Muscle of leg (tissue), 11 donors: ENCODE measurements around the gene QSOX2. TPM values are rescaled to one million over a fixed set of nuclear protein-coding genes. Genes with fewer than 3 reads are reported as not detected.
A peak's percentile ranks its signal among the peaks of the same experiment; 100 is the strongest.

Experiments used
- DNase-seq: peaks from one replicate; pipeline ENCODE4 v3.0.0; 2013
- H3K27ac ChIP-seq: one replicate; pipeline ENCODE4 v1.5.1; 2013; ENCODE audit warnings: mild to moderate bottlenecking, low read length, control low read depth
- H3K27me3 ChIP-seq: one replicate; pipeline ENCODE4 v1.6.1; 2013; ENCODE audit warnings: low read length; ENCODE audit not compliant: control insufficient read depth, insufficient read depth
- H3K36me3 ChIP-seq: one replicate; pipeline ENCODE4 v1.6.1; 2013; ENCODE audit warnings: low read length; ENCODE audit not compliant: control insufficient read depth, insufficient read depth
- H3K4me1 ChIP-seq: one replicate; pipeline ENCODE4 v1.6.1; 2013; ENCODE audit warnings: low read length; ENCODE audit not compliant: control insufficient read depth, insufficient read depth
- H3K4me3 ChIP-seq: one replicate; pipeline ENCODE4 v1.5.1; 2013; ENCODE audit warnings: low read length, control low read depth
- H3K9me3 ChIP-seq: replicated peaks from 2 replicates; pipeline ENCODE4 v1.6.1; 2013; ENCODE audit warnings: low read depth, low read length; ENCODE audit not compliant: control insufficient read depth
- WGBS: methylation state at CpG from one replicate; pipeline ENCODE4 v1.1.5; 2013; ENCODE audit warnings: missing lambda C conversion rate; ENCODE audit not compliant: insufficient coverage; 5-methylcytosine and 5-hydroxymethylcytosine counted together
- polyA plus RNA-seq, 8 donors: library from polyadenylated mRNA; unstranded; fragments of 120-200 nt; gene quantifications; one replicate each; pipeline versions ENCODE4 v1.2.1 to v1.2.3, GENCODE V29; 2013; ENCODE audit warnings: inconsistent platforms in 1 of 8, low replicate concordance in 1 of 8; ENCODE audit not compliant: insufficient read length in 8 of 8, insufficient read depth in 1 of 8
- total RNA-seq: library from RNA; stranded (reverse); fragments of 120-200 nt; gene quantifications from one replicate; pipeline ENCODE4 v1.2.4, GENCODE V29; 2013

QSOX2 gene
- total and polyA plus RNA-seq, 9 donors, result 4.1 to 11.8 (median 8.5) TPM

DNA sequence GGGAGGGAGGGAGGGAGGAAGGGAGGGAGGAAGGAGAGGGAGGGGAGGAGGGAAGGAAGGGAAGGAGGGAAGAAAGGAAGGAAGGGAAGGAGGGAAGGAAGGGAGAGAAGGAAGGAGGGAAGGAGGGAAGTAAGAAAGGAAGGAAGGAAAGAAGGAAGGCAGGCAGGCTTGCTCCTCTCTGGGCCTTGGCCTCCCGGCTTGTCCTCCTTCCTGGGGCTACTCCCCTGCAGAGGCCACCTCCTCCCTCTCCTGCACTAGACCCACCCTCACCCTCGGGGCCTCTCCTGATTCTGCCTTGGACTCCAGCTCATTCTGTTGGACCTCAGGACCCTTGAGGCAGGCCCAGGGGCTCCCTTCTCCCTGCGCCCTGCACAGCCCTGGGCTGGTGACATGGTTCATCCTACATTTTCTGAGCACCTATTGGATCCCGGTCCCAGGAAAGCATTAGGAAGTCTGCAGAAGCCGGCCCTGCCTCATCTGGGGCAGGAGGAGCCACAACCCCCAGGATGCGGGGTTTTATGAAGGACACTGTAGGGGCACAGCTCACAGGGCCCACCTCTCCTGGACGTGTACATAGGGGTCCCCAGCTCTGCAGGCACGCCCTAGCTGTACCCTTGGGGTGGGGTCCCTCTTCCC is 63.7 kb downstream of the QSOX2 start:
- 54% methylated on average over 6 of the region's 8 CpGs for WGBS
- peaks cover 44% of the 10 kb centered on the region for H3K27me3 ChIP-seq
- no peak overlapping the region for H3K27ac ChIP-seq
- no peaks in the 10 kb centered on the region for H3K9me3 ChIP-seq
- no peak overlapping the region for H3K4me3 ChIP-seq
- no peaks in the 10 kb centered on the region for H3K4me1 ChIP-seq
- no peak for DNase-seq
- H3K36me3 ChIP-seq, result no peaks in the 10 kb centered on the region

DNA sequence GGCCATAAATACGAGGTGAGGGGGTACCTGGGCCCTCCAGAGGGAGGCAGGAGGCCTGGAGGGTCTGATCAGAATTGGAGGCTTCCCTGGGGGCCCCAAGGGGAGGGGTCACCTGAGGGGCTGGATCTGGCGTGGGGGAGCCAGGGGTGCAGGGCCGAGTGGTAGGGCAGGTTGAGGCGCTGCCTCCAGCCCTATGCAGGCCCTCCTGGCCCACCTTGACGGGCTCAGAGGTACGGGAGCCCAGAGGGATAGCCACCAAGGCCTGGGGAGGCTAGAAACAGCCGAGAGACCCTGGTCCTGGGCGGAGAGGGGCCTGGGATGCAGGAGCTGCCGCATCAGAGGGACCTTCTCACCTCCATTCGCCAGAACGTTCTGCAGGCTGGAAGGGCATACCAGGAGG is 65.0 kb downstream of the QSOX2 start:
- Histone ChIP-seq H3K27me3 (peaks cover 36% of the 10 kb centered on the region), H3K36me3 (no peaks in the 10 kb centered on the region), H3K27ac (no peak overlapping the region), H3K9me3 (no peaks in the 10 kb centered on the region), H3K4me3 (no peak overlapping the region), H3K4me1 (peaks cover 3% of the 10 kb centered on the region)
- DNase-seq, result no peak
- 54% methylated on average over 3 of the region's 11 CpGs for WGBS

DNA sequence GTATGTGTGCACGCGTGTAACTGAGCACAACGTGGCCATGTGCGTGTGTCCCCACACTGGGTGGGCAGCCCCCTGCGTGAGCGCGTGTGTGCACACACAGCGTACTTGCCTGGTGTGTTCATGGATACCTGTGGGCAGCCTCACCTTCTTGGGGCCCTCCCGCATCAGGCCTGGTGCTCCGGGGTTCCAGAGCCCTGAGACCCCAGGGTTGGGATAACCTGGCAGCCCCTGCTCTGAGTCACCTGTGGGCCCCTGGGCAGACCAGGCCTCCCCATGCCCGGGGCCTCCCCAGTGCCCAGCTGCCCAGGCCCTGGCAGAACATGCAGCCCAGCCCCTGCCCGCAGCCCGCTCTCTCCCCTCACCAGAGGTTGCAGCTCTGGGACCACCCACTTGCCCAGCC is 65.9 kb downstream of the QSOX2 start:
- Histone ChIP-seq H3K9me3 (no peaks in the 10 kb centered on the region), H3K4me3 (no peak overlapping the region), H3K36me3 (no peaks in the 10 kb centered on the region), H3K4me1 (peaks cover 10% of the 10 kb centered on the region), H3K27me3 (peaks cover 30% of the 10 kb centered on the region), H3K27ac (no peak overlapping the region)
- no peak for DNase-seq
- WGBS, result 90% methylated on average over 11 of the region's 13 CpGs

DNA sequence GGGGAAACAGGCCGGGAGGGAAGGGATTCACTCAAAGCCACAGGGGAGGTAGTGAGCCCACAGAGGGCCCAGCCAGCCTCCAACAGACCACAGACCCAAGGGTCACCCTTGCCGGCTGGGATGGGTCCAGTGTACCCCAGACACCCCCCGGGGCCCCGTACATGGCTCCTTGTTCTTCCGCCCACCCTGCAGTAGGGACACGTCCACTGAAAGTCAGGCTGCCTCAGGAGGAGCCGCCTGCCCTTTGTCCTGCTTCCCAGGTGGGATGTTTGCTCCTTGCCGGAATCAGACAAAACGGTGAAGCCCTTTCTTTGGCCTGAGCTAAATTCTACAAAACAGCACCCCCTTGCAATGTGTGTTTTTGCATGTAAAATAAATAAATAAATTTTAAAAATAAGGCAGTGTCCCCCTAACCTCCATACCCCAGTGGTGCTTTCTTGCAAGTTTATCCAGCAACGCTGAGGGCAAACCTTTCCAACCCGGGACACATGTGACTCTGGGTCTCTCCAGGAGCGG is 66.5 kb downstream of the QSOX2 start:
- peaks cover 30% of the 10 kb centered on the region for H3K27me3 ChIP-seq
- DNase-seq, result no peak
- H3K27ac ChIP-seq, result no peak overlapping the region
- 45% methylated on average over 8 of the region's 12 CpGs for WGBS
- H3K4me1 ChIP-seq, result peaks cover 10% of the 10 kb centered on the region
- no peaks in the 10 kb centered on the region for H3K36me3 ChIP-seq
- H3K9me3 ChIP-seq, result no peaks in the 10 kb centered on the region
- H3K4me3 ChIP-seq, result no peak overlapping the region

DNA sequence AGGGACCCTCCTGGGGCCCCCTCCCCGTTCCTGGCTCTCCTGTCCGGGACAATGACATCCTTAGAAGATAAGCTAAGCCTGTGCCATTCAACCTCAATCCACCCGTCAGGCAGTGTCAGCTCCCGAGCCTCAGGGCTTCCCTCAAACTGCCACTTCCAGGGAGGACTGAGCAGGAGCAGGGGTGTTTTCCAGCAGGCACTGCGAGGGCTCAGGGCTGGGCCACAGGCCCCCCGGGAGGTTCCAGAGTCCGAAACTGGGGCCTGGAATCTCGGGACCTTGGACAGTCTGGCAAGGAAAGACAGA is 66.9 kb downstream of the QSOX2 start:
- H3K36me3 ChIP-seq, result no peaks in the 10 kb centered on the region
- no peak for DNase-seq
- no peaks in the 10 kb centered on the region for H3K9me3 ChIP-seq
- WGBS, result 30% methylated on average over 8 of the region's 8 CpGs
- no peak overlapping the region for H3K4me3 ChIP-seq
- H3K4me1 ChIP-seq, result peaks cover 10% of the 10 kb centered on the region
- H3K27me3 ChIP-seq, result peaks cover 30% of the 10 kb centered on the region
- H3K27ac ChIP-seq, result no peak overlapping the region

DNA sequence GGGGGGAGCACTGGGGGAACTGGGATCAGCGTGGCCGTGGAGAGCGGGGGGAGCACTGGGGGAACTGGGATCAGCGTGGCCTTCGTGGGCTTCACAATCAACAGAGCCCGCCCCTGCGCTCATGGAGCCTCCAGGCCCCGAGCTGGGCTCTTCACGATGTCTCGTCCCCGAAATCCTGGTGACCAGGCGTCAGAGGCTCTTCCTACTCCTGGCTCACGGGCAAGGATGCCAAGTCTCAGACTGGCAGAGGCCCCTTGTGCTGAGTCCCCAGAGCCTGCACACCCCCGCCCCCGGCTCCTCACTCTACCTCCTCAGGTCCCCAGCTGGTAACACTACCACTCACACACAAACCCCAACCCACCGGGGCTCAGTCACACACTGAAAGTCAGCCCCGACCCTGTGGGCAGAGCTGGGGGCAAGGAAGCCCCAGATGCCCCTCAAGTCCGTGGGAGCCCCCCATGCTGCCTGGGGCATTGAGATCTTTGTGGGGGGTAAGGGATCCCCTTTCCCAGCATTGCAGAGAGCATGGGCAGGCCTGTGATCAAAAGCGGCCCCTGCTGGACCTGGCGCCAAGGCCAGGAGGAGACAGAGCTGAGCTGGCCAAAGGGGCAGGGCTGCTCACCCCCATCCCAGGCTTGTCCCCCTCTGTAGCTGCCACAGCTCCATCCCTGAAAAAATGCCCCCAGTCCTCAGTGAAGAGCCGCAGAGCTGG is 67.4 kb downstream of the QSOX2 start:
- peaks cover 25% of the 10 kb centered on the region for H3K27me3 ChIP-seq

DNA sequence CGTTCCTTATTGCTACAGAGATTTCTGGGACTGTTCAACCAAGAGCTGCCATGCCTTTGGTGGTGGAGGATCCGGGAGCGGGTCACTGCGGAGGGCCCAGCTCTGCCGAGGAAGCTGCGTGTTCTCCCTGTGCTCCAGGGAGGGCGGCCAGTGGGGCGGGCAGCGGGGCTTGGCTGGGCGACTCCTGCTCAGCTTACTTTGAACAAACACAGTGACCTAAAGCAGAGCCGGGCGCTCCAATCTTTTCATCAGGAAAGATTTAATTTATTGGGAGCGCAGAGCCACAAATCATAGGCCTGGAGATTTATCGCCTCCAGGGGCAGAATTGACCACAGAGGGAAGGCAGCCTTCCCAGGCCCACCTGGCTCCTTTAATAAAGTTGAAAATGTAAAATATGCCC is 68.4 kb downstream of the QSOX2 start:
- Histone ChIP-seq H3K4me3 (no peak overlapping the region), H3K27me3 (peaks cover 22% of the 10 kb centered on the region), H3K27ac (no peak overlapping the region), H3K4me1 (peaks cover 10% of the 10 kb centered on the region), H3K9me3 (no peaks in the 10 kb centered on the region), H3K36me3 (no peaks in the 10 kb centered on the region)
- whole genome bisulfite sequencing, result 55% methylated on average over 14 of the region's 14 CpGs
- no peak for DNase-seq

More for the DNA sequence above, 67.4 kb downstream of the QSOX2 start:
- Histone ChIP-seq H3K27ac (no peak overlapping the region), H3K9me3 (no peaks in the 10 kb centered on the region), H3K4me1 (peaks cover 10% of the 10 kb centered on the region), H3K36me3 (no peaks in the 10 kb centered on the region), H3K4me3 (no peak overlapping the region)
- no peak for DNase-seq
- WGBS, result 82% methylated on average over 19 of the region's 21 CpGs

DNA sequence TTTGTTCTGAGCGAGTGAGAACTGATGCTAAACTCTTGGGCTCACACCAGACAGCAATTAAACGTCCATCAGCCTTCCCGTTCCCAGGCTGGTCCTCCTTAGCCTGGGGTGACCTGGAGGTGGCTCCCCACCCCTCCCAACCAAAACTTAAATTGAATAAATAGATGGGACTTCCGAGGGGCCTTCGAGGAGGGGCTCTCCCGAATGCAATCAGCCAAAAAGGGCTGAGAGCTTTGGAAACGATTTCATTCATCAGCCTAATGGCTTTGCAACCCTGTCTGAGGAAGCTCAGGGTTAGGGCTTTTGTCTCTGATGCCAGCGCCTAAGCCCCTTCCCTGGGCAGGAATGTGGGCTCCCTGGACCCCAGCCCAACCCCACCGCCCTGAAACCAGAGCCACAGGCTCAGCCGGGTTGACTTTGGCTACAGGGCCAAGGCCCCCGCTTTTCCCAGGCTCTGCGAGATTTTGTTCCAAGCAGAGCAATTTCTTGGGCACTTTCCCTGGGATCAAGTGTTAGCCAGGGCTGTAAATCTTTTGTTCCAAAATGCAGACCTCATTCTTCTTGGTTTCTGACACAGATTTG is 69.9 kb downstream of the QSOX2 start:
- Histone ChIP-seq H3K9me3 (no peaks in the 10 kb centered on the region), H3K27ac (no peak overlapping the region), H3K4me1 (peaks cover 17% of the 10 kb centered on the region), H3K4me3 (no peak overlapping the region), H3K27me3 (peaks cover 26% of the 10 kb centered on the region), H3K36me3 (no peaks in the 10 kb centered on the region)
- DNase-seq, result peak; percentile 46
- 22% methylated on average over 9 of the region's 12 CpGs for WGBS

DNA sequence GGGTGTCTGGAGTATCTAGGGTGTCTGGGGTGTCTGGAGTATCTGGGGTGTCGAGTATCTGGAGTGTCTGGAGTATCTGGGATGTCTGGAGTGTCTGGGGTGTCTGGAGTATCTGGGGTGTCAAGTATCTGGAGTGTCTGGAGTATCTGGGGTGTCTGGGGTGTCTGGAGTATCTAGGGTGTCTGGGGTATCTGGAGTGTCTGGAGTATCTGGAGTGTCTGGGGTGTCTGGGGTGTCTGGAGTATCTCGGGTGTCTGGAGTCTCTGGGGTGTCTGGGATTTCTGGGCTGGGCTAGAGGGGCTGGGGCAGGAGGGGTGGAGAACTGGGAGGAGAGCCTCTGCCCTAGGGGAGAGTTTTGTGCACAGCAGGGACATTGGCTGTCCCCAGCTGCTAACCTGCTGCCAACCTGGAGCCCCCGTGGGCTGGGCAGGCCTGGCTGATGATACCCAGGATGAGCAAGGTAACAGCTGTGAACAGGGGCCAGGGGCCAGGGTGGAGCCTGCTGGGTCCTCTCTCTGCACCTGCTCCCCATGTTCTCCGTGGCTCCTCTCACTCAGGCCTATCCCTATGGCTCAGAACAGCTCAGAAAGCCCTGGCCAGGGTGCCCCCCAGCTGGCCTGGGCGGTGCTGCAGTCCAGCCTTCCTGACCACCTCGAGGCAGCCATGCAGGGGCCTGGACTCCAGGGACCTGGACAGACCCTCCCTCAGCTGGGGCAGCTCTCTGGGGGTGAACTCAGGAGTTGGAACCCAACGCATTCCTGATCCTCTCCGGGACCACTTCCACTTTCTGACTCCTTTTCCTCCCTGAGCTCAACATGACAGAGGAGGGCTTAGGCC is 70.6 kb downstream of the QSOX2 start:
- peaks cover 27% of the 10 kb centered on the region for H3K27me3 ChIP-seq
- 37% methylated on average over 8 of the region's 8 CpGs for WGBS

More for the DNA sequence above, 70.6 kb downstream of the QSOX2 start:
- peak; percentile 4 for DNase-seq
- H3K27ac ChIP-seq, result no peak overlapping the region
- peaks cover 17% of the 10 kb centered on the region for H3K4me1 ChIP-seq
- no peaks in the 10 kb centered on the region for H3K9me3 ChIP-seq
- H3K36me3 ChIP-seq, result no peaks in the 10 kb centered on the region
- no peak overlapping the region for H3K4me3 ChIP-seq
